ENCODE data around the gene CYB5R2. TPM values are rescaled to one million over a fixed set of nuclear protein-coding genes. Genes with fewer than 3 reads are reported as not detected.

The CYB5R2 gene
- polyA plus RNA-seq, 2 of the 4 experiments (the other 2 are of a cell fraction): 2.4 to 6.3 TPM

- peaks cover 1% of the 10 kb centered on the region; the same call in 1 of the 3 replicates for H3K4me1 ChIP-seq
- FAIRE-seq: no peak
- no peak overlapping the region for H3K27ac ChIP-seq
- no peak overlapping the region for H3K4me2 ChIP-seq
- CTCF ChIA-PET: interaction anchor here (1.0 to 1.9 kb wide), 7 partner anchors 9 to 79 kb away, joined by 3 to 9 read pairs (median 4); no protein-coding TSS in a partner anchor
- TF ChIP-seq JUN (IDR thresholded peaks at IDR 0.05) (no peak), RAD21 (conservative IDR thresholded peaks at IDR 0.05 in 1 of 2, IDR thresholded peaks at IDR 0.05 in 1 of 2) (no peak), ZNF302 (CRISPR knock-in tag; IDR thresholded peaks at IDR 0.05) (no peak), HMGXB4 (CRISPR knock-in tag; IDR thresholded peaks at IDR 0.05; ENCODE audit: borderline replicate concordance) (no peak), HOXA7 (CRISPR knock-in tag; IDR thresholded peaks at IDR 0.05) (no peak), E2F6 (IDR thresholded peaks at IDR 0.05; ENCODE audit: borderline replicate concordance, low read depth) (no peak), RARB (CRISPR knock-in tag; IDR thresholded peaks at IDR 0.05) (no peak), BHLHE40 (IDR thresholded peaks at IDR 0.05; ENCODE audit: low read depth, low read length) (no peak), MAFK (IDR thresholded peaks at IDR 0.05; ENCODE audit: partially characterized antibody) (no peak), BCL3 (IDR thresholded peaks at IDR 0.05) (no peak), FOSL2 (IDR thresholded peaks at IDR 0.05) (no peak), FOSL2 (CRISPR knock-in tag; IDR thresholded peaks at IDR 0.05) (no peak), SREBF2 (IDR thresholded peaks at IDR 0.05) (no peak), CHD2 (IDR thresholded peaks at IDR 0.05; ENCODE audit: low read length, partially characterized antibody) (no peak), ZSCAN20 (CRISPR knock-in tag; IDR thresholded peaks at IDR 0.05) (no peak), NFE2L2 (conservative IDR thresholded peaks at IDR 0.05; ENCODE audit: low read length) (no peak), HES2 (IDR thresholded peaks at IDR 0.05) (no peak), RFX5 (IDR thresholded peaks at IDR 0.05) (no peak), HDAC2 (IDR thresholded peaks at IDR 0.05) (no peak)
- POLR2A ChIA-PET: no interaction called here
- no peak for ATAC-seq
- no peak overlapping the region for H3K4me3 ChIP-seq
- no peak for DNase-seq (ENCODE audit: low read depth in 1 of 2, low spot score in 1 of 2)
- no peaks in the 10 kb centered on the region for H3K9me3 ChIP-seq
- 93% methylated on average over 3 of the region's 3 CpGs for WGBS (ENCODE audit: missing lambda C conversion rate)
Observed at GRCh38 chr11:7619322-7619721, 54.0 kb downstream of the CYB5R2 start.

GRCh38 chr11:7617032-7617431 lies 56.3 kb downstream of the CYB5R2 start:
- ChIA-PET POLR2A (no interaction called here), CTCF (interaction anchor here (1.4 kb wide), 1 partner anchor 46 kb away, joined by 4 read pairs; no protein-coding TSS in a partner anchor)
- Histone ChIP-seq H3K4me1 (peaks cover 24% of the 10 kb centered on the region), H3K9me3 (no peaks in the 10 kb centered on the region), H3K4me3 (no peak overlapping the region), H3K4me2 (no peak overlapping the region), H3K27ac (no peak overlapping the region)
- DNase-seq (ENCODE audit: low read depth in 1 of 2, low spot score in 1 of 2) (no peak), FAIRE-seq (no peak), ATAC-seq (no peak)
- WGBS (ENCODE audit: missing lambda C conversion rate): 86% methylated on average over 8 of the region's 8 CpGs
- TF ChIP-seq CBX8 (IDR thresholded peaks at IDR 0.05): no peak
- TF ChIP-seq NFE2L2 (conservative IDR thresholded peaks at IDR 0.05; ENCODE audit: low read length): no peak
- TF ChIP-seq CBX2 (IDR thresholded peaks at IDR 0.05; ENCODE audit: borderline replicate concordance, low read depth): no peak
- TF ChIP-seq E2F6 (IDR thresholded peaks at IDR 0.05; ENCODE audit: borderline replicate concordance, low read depth): no peak
- no peak for TF ChIP-seq SMC3 (IDR thresholded peaks at IDR 0.05)
- no peak for TF ChIP-seq KDM5A (IDR thresholded peaks at IDR 0.05)
- no peak for TF ChIP-seq JUN (IDR thresholded peaks at IDR 0.05)
- no peak for TF ChIP-seq NPAS2 (CRISPR knock-in tag; IDR thresholded peaks at IDR 0.05; ENCODE audit: borderline replicate concordance)
- no peak for TF ChIP-seq FOSB (CRISPR knock-in tag; IDR thresholded peaks at IDR 0.05)
- TF ChIP-seq FOSL2 (IDR thresholded peaks at IDR 0.05): no peak
- no peak for TF ChIP-seq FOSL2 (CRISPR knock-in tag; IDR thresholded peaks at IDR 0.05)
- no peak for TF ChIP-seq ELK1 (IDR thresholded peaks at IDR 0.05; ENCODE audit: low read depth, low read length)
- TF ChIP-seq ZC3H11A (IDR thresholded peaks at IDR 0.05): no peak

Data from A549 (cell line).